GM18517 (cell line): ENCODE results near the gene RASA3.

Experiments
- ATAC-seq: cut with Tn5 transposase; IDR thresholded peaks from one replicate; pipeline ENCODE4 v1.9.1; 2021; ENCODE audit warnings: mild to moderate bottlenecking, moderate library complexity; ENCODE audit not compliant: unreplicated experiment

The RASA3 gene

DNA sequence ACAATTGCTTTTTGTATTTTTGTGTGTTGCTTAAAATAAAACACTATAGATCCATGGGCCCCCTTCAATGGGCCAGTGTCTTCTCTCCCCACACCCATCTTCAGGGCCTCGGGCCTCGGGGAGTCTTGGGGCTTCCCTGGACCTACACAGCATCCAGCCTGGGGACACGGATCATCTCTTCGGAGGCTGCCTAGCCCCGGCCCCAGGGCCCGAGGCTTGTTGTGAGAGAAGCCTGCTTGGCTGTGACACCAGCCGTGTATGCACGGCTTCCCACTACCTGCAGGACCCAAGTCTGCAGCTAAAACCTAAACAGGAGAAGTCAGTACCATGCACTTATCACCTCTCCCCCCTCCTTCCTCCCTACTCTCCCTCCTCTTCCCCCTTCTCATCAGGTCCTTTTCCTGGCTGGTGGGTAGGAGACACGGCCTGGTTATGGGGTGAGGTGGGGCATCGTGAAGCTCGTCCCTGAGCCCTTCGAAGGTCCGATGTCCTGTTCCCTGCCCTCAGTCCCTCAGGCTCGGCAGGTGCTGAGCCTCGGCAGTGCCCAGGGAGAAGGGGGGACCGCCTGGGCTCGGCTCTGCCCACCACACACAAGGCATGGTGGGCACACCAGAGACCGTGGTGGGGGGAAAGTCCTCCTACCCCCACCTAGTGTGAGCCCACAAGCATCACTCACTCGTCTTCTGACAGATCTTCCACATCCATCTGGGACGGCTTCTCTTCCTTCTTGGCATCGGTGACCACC is 168.0 kb downstream of the RASA3 start:
- ATAC-seq, result no peak

DNA sequence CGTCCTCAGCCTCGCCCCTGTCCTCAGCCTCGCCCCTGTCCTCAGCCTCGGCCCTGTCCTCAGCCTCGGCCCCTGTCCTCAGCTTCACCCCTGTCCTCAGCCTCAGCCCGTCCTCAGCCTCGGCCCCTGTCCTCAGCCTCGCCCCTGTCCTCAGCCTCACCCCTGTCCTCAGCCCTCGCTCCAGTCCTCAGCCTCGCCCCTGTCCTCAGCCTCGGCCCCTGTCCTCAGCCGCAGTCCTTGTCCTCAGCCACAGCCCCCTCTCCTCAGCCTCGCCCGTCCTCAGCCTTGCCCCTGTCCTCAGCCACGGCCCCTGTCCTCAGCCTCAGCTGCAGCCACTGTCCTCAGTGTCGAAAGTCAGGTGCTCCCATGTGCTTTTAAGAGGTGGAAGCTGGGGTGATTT is 169.0 kb downstream of the RASA3 start:
- ATAC-seq, result no peak

DNA sequence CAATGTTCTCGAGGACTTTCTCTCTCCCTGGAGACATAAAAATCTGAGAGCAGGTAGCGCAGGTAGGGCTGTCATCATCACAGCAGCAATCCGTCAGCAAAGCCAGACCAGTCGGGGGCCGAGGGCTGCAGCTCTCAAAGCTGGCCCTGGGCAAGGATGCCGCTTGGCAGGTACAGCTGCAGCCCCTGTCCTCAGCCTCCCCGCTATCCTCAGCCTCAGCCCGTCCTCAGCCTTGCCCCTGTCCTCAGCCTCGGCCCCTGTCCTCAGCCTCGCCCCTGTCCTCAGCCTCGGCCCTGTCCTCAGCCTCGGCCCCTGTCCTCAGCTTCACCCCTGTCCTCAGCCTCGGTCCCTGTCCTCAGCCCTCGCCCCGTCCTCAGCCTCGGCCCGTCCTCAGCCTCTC is 169.4 kb downstream of the RASA3 start:
- ATAC-seq, result no peak

GRCh38 chr13:113962386-113962785 is 170.0 kb downstream of the RASA3 start:
- no peak for ATAC-seq

GRCh38 chr13:113960276-113960948 is 172.0 kb downstream of the RASA3 start:
- ATAC-seq, result no peak

DNA sequence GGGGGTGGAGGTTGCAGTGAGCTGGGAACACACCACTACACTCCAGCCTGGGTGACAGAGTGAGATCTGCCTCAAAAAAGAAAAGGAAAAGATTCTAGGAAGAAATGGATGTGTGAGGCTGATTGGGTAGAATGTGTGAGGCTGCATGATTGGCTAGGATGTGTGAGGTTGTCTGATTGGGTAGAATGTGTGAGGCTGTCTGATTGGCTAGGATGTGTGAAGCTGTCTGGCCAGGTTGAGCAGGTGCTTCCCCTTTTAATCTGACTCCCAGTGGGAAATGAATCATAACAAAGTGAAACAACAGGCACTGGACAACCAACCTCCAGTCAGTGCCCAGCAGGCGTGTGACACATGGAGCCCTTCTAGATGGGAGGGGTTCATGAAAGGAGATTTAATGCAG is 173.2 kb downstream of the RASA3 start:
- ATAC-seq, result no peak

- ATAC-seq, result no peak
These were observed 174.1 kb downstream of the RASA3 start for GRCh38 chr13:113958373-113958772.

DNA sequence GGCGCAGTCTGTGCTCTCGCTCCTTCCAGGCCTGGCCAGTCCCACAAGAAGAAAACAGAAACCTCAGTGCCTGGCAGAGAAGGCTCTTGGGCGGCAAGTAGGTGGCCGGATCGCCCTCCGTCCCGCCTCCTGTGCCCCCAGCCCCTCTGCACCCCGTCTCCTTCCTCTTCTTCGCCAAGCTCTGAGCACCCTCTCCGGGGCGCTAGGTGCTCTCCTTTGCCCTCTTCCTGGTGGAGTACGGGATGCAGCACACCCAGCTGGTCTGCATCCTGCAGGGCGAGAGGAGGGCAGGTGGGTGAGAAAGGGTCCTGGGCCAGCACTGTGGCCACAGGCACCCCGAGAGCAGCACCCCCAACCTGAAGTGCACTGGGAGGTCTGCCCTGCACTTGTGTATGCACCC is 175.9 kb downstream of the RASA3 start:
- no peak for ATAC-seq

DNA sequence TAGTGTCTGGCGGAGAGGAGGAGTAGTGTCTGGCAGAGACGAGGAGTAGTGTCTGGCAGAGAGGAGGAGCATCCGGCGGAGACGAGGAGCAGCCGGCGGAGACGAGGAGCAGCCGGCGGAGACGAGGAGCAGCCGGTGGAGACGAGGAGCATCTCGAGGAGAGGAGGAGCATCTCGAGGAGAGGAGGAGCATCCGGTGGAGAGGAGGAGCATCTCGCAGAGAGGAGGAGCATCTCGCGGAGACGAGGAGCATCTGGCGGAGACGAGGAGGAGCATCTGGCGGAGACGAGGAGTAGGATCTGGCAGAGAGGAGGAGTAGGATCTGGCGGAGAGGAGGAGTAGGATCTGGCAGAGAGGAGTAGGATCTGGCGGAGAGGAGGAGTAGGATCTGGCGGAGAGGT is 176.7 kb downstream of the RASA3 start:
- ATAC-seq, result no peak

DNA sequence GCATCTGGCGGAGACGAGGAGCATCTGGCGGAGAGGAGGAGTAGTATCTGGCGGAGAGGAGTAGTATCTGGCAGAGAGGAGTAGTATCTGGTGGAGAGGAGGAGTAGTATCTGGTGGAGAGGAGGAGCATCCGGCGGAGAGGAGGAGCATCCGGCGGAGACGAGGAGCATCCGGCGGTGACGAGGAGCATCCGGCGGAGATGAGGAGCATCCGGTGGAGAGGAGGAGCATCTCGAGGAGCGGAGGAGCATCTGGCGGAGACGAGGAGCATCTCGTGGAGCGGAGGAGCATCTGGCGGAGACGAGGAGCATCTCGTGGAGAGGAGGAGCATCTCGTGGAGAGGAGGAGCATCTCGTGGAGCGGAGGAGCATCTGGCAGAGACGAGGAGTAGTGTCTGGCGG is 177.2 kb downstream of the RASA3 start:
- ATAC-seq, result no peak

DNA sequence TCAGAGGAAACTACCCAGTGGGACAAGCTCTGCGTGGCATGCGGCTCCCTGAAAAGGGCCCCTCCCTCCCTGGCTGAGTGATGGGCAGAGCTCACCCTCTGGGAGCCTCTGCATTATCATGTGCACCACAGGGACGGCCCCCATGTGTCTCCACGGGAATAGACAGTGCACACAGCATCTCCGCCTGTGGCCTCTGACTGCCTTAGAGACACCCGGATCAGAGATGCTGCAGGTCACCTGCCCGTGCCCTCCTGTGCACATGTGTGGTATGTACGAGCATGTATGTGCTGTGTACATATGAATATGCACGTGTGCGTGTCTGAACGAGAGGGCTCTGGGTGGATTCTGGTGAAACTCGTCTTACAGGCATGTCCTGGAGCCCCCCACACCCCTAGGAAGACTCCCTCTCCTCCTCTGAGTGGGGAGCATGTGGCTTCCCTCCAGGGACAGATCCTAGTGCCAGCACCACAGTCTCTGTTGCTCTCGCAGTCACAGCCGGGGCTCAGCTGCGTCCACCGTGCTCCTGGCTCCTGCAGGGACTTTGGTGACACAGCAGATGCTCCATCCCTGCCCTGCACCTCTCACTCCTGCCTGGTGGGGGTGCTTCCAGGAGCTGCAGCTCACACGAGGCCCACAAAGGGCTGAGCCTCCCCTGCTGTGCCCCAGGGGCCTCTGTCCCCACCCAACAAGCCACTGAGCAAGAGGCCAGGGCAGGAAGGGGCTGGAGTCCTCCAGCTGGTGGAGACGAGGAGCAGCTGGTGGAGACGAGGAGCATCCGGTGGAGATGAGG is 178.2 kb downstream of the RASA3 start:
- no peak for ATAC-seq

DNA sequence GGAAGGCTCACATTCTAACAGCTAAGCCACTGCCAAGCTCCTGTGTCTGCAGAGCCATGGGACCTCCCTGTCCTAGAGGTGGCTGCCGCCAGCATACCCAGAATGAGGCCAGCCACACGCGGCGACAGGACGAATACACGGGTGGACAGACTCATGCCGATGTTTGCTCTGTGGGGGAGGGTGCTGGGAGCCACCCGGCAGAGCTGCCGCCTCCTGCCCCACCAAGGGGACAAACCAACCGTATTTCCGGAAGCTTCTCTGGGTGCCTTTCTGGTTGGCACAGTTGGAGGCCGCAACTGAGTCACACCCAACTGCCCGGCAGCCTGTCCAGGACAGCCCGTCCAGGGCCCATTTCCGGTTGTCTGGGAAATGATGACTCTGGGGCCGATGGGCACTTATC is 178.9 kb downstream of the RASA3 start:
- no peak for ATAC-seq

DNA sequence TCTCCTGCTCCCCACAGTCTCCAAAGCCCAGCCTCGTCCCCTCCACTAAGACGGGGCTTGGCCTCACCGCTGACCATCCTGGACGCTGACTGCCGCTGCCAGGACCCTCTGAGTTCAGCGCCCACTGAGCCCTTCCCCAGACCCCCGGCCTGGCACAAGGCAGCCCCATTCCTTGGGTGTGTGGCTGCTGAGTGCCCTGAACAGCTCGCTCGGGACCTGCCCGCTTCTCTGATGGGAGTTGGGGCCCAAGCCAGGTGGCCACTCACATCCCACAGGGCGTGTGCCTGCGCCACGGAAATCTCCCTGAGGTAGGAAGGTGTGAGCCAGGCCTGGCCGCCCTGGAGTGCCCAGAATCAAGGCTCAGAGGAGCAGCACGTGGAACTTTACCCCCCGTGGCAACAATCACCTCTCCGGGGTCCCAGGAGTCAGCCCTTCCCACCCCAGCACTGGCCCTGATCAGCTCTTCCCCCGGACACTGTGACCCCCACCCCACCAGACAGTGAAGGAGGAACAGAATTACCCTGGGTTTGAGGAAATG is 179.4 kb downstream of the RASA3 start:
- ATAC-seq, result no peak

DNA sequence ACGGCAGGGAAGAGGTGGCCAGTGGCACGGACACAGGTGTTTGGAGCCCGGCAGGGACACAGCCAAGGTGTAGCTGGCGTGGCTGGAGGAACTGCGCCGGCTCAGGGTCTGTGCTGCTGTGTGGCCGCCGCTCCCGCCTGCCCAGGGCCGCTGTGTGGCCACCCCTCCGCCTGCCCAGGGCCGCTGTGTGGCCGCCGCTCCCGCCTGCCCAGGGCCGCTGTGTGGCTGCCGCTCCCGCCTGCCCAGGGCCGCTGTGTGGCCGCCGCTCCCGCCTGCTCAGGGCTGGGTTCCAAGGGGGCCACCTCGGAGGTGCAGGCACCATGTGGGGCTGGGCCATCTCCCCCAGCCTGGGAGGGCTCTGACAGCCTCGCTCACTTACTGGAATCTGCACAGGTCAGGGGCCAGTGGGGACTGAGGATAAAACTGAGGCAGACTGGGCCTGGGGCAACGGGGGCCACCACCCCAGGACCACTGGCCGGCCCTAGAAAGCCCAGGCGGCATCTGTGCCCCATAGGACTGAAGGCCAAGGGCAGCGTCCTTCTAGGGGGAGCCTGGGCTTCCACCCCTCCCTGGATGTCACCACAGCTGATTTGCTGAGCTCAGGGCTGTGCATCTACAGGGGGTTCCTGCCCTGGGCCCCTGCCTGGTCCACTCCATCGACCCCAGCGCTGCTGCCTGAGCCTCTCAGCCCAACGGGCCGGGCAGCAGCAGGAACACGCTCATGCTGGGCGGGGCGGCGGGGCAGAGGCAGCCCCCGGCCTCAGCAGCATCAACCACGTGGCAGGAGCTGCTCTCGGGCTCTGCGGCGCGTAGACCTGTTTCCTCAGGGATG is 180.1 kb downstream of the RASA3 start:
- ATAC-seq, result no peak

GRCh38 chr13:113951246-113951999 is 181.0 kb downstream of the RASA3 start:
- ATAC-seq, result no peak

DNA sequence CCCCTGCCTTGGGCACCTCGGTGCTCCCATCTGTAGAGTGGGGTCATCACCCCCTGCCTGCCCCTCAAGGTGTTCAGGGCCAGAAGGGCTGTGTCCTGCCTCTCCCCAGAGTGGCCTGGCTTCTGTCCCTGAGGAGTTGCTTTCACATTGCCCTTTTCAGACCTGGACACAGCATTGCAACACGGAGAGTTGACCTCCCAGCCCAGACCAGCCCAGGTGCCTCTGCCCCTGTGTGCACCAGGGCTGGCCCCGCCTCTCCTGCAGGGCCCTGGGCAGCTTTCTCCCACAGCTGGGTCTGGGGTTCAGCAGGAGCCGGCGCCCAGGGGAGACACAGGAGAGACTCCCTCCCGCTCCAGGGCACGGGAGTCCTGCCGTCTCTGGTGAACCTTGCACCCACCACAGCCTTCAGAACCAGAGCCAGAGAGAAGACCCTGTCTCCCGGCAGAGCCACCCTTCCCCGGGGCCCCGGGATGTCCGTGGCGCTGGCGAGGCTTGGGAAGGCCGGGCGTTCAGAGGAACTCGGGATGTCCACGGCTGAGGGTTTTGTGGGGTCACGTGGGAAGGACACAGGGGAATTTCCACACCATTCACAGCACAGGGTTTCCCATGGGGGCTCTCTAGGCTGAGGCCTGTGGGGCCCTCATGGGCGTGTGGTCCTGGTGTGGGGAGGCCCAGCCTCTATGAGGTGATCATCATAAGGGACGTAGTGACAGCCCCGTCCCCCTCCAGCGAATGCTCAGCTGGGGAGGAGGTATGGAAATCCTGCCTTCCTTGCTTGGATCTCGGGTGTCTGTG is 181.8 kb downstream of the RASA3 start:
- ATAC-seq, result no peak

- ATAC-seq, result no peak
These were observed 182.9 kb downstream of the RASA3 start for GRCh38 chr13:113949546-113949945.

DNA sequence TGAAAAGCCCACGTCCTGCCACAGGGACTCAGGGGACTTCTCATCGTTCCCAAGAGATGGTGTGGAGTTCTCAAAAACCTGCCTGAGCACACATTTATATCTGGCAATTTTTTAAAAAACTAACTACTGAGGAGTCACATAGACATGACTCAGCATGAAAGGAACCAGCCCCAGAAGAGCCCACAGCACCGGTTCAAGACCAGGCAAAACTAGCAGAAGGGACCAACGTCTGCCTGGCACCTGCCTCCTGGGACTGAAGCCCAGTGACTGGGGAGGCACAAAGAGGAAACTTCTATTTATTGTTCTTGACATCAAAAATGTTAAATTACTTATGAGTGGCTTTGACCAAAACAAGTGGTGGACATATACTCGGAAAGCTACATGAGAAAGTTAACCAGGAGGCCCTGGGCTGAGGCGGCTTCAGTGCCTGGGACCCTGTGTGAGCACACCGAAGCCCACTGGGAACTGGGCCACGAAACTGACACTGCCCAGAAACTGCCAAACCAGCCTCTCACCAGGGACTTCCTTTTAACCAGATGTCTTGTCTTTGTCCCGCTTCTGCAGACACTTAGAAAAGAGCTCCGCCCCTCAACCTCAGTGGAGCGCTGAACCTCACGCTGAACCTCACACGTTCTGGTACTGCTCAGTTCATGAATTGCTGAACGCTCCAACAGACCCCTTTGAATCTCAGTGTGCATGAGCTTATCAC is 184.2 kb downstream of the RASA3 start:
- no peak for ATAC-seq
